Caco-2 (cell line): ENCODE measurements around the gene ZDHHC19. TPM values are rescaled to one million over a fixed set of nuclear protein-coding genes. Genes with fewer than 3 reads are reported as not detected.

Experiments
- BruUV-seq: library from RNA; stranded (reverse); fragments of 400-500 nt; replicated peaks from 2 replicates; lab custom pipeline; 2021; lab: Mats Ljungman, UMichigan
- CTCF ChIA-PET: fragments of 300-600 bp; sonication (Branson Sonifier 250); formaldehyde crosslinking; loops from one replicate; lab custom pipeline; 2022; ENCODE audit warnings: antibody characterized with exemption; lab: Charles Lee
- POLR2A ChIA-PET: fragments of 300-600 bp; sonication (Branson Sonifier 250); formaldehyde crosslinking; loops from one replicate; lab custom pipeline; 2022; ENCODE audit warnings: antibody characterized with exemption; lab: Charles Lee
- DNase-seq, 2 experiments: peaks; one replicate each; pipeline versions ENCODE4 v3.0.0 to v3.0.0-alpha.2; 2020 to 2022
- H3K27me3 ChIP-seq: replicated peaks from 2 replicates; pipeline ENCODE4 v1.6.0; 2011; ENCODE audit warnings: low read length; ENCODE audit not compliant: control insufficient read depth, insufficient read depth
- H3K36me3 ChIP-seq: 2 replicates; pipeline ENCODE4 v1.5.1; 2011; ENCODE audit warnings: low read length; ENCODE audit not compliant: control insufficient read depth, insufficient read depth
- H3K4me1 ChIP-seq: fragments of 250-450 bp; sonication (Bioruptor Pico); 2 replicates; pipeline ENCODE4 v1.5.1; 2020; ENCODE audit warnings: mild to moderate bottlenecking
- H3K4me3 ChIP-seq: 2 replicates; pipeline ENCODE4 v1.5.1; 2011; ENCODE audit warnings: low read depth, mild to moderate bottlenecking, control low read depth, low read length
- H3K9me3 ChIP-seq: fragments of 250-450 bp; sonication (Bioruptor Pico); 2 replicates; pipeline ENCODE4 v1.5.1; 2020; ENCODE audit warnings: mild to moderate bottlenecking, moderate library complexity
- H3K27ac Mint-ChIP-seq: one replicate; pipeline ENCODE4 v1.8.0; 2022; ENCODE audit warnings: mixed read lengths; ENCODE audit not compliant: unreplicated experiment
- H3K27me3 Mint-ChIP-seq: one replicate; pipeline ENCODE4 v1.8.0; 2022; ENCODE audit warnings: mixed read lengths; ENCODE audit not compliant: insufficient read depth, unreplicated experiment
- H3K36me3 Mint-ChIP-seq: one replicate; pipeline ENCODE4 v1.8.0; 2022; ENCODE audit warnings: mild to moderate bottlenecking, mixed read lengths; ENCODE audit not compliant: insufficient read depth, unreplicated experiment
- H3K4me1 Mint-ChIP-seq: one replicate; pipeline ENCODE4 v1.8.0; 2022; ENCODE audit warnings: low read depth, mixed read lengths; ENCODE audit not compliant: unreplicated experiment
- H3K4me3 Mint-ChIP-seq: one replicate; pipeline ENCODE4 v1.8.0; 2022; ENCODE audit warnings: mild to moderate bottlenecking, moderate library complexity, mixed read lengths; ENCODE audit not compliant: unreplicated experiment
- H3K9me3 Mint-ChIP-seq: one replicate; pipeline ENCODE4 v1.8.0; 2022; ENCODE audit warnings: mixed read lengths; ENCODE audit not compliant: unreplicated experiment
- intact Hi-C: fragments of 100-400 bp; cut with micrococcal nuclease; formaldehyde crosslinking; loops from one replicate; pipeline ENCODE4 v1.10.0; 2022; ENCODE audit not compliant: unreplicated experiment
- total RNA-seq: library from RNA; stranded (reverse); gene quantifications from 2 replicates; pipeline ENCODE4 v1.2.3, GENCODE V29; 2022
- TF ChIP-seq, protein P1 (sequence below), 2 experiments: fragments of 200-600 bp in 1 of 2; IDR thresholded peaks; 1 replicate in 1 of 2; 2 replicates in 1 of 2; pipeline versions ENCODE4 v1.5.1 to v1.8.0; 2011 to 2022; ENCODE audit warnings: antibody characterized with exemption in 1 of 2, control low read depth in 1 of 2, inconsistent platforms in 1 of 2, low read depth in 1 of 2, low read length in 1 of 2, mild to moderate bottlenecking in 1 of 2, moderate library complexity in 1 of 2; ENCODE audit not compliant: insufficient read depth in 1 of 2, severe bottlenecking in 1 of 2, unreplicated experiment in 1 of 2

Gene ZDHHC19
- total RNA-seq, 1 experiment from 2014 or later, result not detected

DNA sequence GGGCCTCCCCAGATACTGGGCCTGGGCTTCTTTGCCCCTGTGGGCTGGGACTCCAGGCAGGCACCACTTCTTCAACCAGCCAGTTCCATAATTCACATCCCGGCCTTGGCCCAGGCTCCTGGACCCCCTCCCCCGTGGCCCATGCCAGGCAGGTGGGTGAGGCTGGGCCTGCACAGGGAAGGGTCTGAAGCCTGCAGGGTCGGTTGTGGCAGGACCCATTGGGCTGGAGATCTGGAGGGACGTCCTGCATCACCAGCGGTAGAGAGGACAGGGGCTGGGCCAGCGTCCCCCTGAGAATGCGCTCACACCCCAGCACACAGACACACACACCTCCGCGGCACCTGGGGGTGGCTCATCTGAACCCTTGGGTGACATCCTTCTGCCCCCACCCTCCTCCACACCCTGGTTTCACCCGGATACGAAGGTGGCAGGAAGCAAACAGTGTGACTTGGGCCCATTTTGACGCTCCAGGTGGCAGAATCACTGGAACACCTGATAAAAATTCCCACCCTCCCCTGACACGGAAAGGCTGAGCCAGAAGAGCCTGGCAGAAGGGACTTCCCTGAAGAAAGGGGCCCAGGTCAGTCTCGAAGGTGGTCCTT is 15.4 kb downstream of the ZDHHC19 start:
- TF ChIP-seq, protein P1, sequence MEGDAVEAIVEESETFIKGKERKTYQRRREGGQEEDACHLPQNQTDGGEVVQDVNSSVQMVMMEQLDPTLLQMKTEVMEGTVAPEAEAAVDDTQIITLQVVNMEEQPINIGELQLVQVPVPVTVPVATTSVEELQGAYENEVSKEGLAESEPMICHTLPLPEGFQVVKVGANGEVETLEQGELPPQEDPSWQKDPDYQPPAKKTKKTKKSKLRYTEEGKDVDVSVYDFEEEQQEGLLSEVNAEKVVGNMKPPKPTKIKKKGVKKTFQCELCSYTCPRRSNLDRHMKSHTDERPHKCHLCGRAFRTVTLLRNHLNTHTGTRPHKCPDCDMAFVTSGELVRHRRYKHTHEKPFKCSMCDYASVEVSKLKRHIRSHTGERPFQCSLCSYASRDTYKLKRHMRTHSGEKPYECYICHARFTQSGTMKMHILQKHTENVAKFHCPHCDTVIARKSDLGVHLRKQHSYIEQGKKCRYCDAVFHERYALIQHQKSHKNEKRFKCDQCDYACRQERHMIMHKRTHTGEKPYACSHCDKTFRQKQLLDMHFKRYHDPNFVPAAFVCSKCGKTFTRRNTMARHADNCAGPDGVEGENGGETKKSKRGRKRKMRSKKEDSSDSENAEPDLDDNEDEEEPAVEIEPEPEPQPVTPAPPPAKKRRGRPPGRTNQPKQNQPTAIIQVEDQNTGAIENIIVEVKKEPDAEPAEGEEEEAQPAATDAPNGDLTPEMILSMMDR (IDR thresholded peaks at IDR 0.05; ENCODE audit: insufficient read depth in 1 of 2, low read depth in 1 of 2, low read length in 1 of 2, severe bottlenecking in 1 of 2, unreplicated experiment in 1 of 2), result no peak
- BruUV-seq, result no TSS peak
- no peaks in the 10 kb centered on the region for H3K9me3 Mint-ChIP-seq
- no peak overlapping the region for H3K4me3 Mint-ChIP-seq
- CTCF ChIA-PET, result interaction anchor here (0.8 to 1.5 kb wide), 2 partner anchors 122 to 169 kb away, joined by 4 to 6 read pairs; no protein-coding TSS in a partner anchor
- no peaks in the 10 kb centered on the region for H3K27me3 Mint-ChIP-seq
- no peaks in the 10 kb centered on the region for H3K4me1 Mint-ChIP-seq
- Histone ChIP-seq H3K4me1 (no peaks in the 10 kb centered on the region), H3K36me3 (no peaks in the 10 kb centered on the region), H3K27me3 (no peaks in the 10 kb centered on the region), H3K4me3 (no peak overlapping the region), H3K9me3 (no peaks in the 10 kb centered on the region)
- no peak for DNase-seq
- H3K27ac Mint-ChIP-seq, result no peak overlapping the region
- no peaks in the 10 kb centered on the region for H3K36me3 Mint-ChIP-seq
- POLR2A ChIA-PET, result no interaction called here
- intact Hi-C loops, result loop anchor here (1.0 kb wide), 2 partner anchors 122 to 169 kb away; no protein-coding TSS in a partner anchor

- no peak for DNase-seq
- Mint-ChIP-seq H3K36me3 (no peaks in the 10 kb centered on the region), H3K4me3 (no peak overlapping the region), H3K27me3 (no peaks in the 10 kb centered on the region), H3K27ac (no peak overlapping the region), H3K9me3 (no peaks in the 10 kb centered on the region), H3K4me1 (no peaks in the 10 kb centered on the region)
- TF ChIP-seq, protein P1 (IDR thresholded peaks at IDR 0.05; ENCODE audit: insufficient read depth in 1 of 2, low read depth in 1 of 2, low read length in 1 of 2, severe bottlenecking in 1 of 2, unreplicated experiment in 1 of 2), result no peak
- ChIA-PET POLR2A (no interaction called here), CTCF (no interaction called here)
- Histone ChIP-seq H3K4me1 (no peaks in the 10 kb centered on the region), H3K4me3 (no peak overlapping the region), H3K36me3 (no peaks in the 10 kb centered on the region), H3K9me3 (no peaks in the 10 kb centered on the region), H3K27me3 (no peaks in the 10 kb centered on the region)
- BruUV-seq, result no TSS peak
- intact Hi-C loops, result no loop called here
Measured at GRCh38 chr3:196194542-196194915, 16.7 kb downstream of the ZDHHC19 start.

GRCh38 chr3:196193736-196194541 is 17.3 kb downstream of the ZDHHC19 start:
- ChIA-PET POLR2A (no interaction called here), CTCF (interaction anchor here (0.6 kb wide), 1 partner anchor 121 kb away, joined by 4 read pairs; no protein-coding TSS in a partner anchor)
- DNase-seq, result no peak
- H3K27ac Mint-ChIP-seq, result no peak overlapping the region
- H3K4me3 ChIP-seq, result no peak overlapping the region
- intact Hi-C loops, result no loop called here
- H3K36me3 ChIP-seq, result no peaks in the 10 kb centered on the region
- no peaks in the 10 kb centered on the region for H3K36me3 Mint-ChIP-seq
- H3K4me1 ChIP-seq, result no peaks in the 10 kb centered on the region
- TF ChIP-seq, protein P1 (IDR thresholded peaks at IDR 0.05; ENCODE audit: insufficient read depth in 1 of 2, low read depth in 1 of 2, low read length in 1 of 2, severe bottlenecking in 1 of 2, unreplicated experiment in 1 of 2), result no peak
- no peaks in the 10 kb centered on the region for H3K9me3 ChIP-seq
- H3K4me3 Mint-ChIP-seq, result no peak overlapping the region
- BruUV-seq, result no TSS peak
- H3K9me3 Mint-ChIP-seq, result no peaks in the 10 kb centered on the region
- H3K4me1 Mint-ChIP-seq, result no peaks in the 10 kb centered on the region
- H3K27me3 Mint-ChIP-seq, result no peaks in the 10 kb centered on the region
- H3K27me3 ChIP-seq, result no peaks in the 10 kb centered on the region
